ENCODE data around the gene ZNF324. TPM values are rescaled to one million over a fixed set of nuclear protein-coding genes. Genes with fewer than 3 reads are reported as not detected.
"Not testable (repeated sequence)": the region's sequence is repeated elsewhere in the genome, so short reads cannot be mapped to it uniquely, and the experiment has no call there.

ZNF324 gene
- total RNA-seq, 2 donors from 2014 or later: 15.2 to 15.5 TPM

- Mint-ChIP-seq H3K27me3 (no peaks in the 10 kb centered on the region), H3K4me3 (peak overlapping the region; percentile 88), H3K36me3 (no peaks in the 10 kb centered on the region), H3K9me3 (no peaks in the 10 kb centered on the region), H3K4me1 (ENCODE audit: low read depth in 2 of 2) (peaks cover 11 to 13% of the 10 kb centered on the region in 2 donors), H3K27ac (peak overlapping the region; percentile 84 to 89)
- no peak for ATAC-seq
- no peak for DNase-seq (ENCODE audit: low spot score)
Measured at GRCh38 chr19:58476498-58477015, 9.7 kb downstream of the ZNF324 start.

- DNase-seq (ENCODE audit: low spot score): no peak
- Mint-ChIP-seq H3K27me3 (no peaks in the 10 kb centered on the region), H3K4me3 (peak overlapping the region; percentile 88), H3K36me3 (no peaks in the 10 kb centered on the region), H3K9me3 (no peaks in the 10 kb centered on the region), H3K27ac (peak overlapping the region; percentile 84 to 89), H3K4me1 (ENCODE audit: low read depth in 2 of 2) (peaks cover 11 to 13% of the 10 kb centered on the region in 2 donors)
- no peak for ATAC-seq
Measured at GRCh38 chr19:58477130-58477529, 10.2 kb downstream of the ZNF324 start.

GRCh38 chr19:58477871-58478270 is 11.0 kb downstream of the ZNF324 start:
- ATAC-seq (no peak), DNase-seq (ENCODE audit: low spot score) (no peak)
- Mint-ChIP-seq H3K4me3 (no peak overlapping the region), H3K36me3 (no peaks in the 10 kb centered on the region), H3K27ac (peak overlapping the region in 1 of 2 donors; percentile 84), H3K9me3 (no peaks in the 10 kb centered on the region), H3K4me1 (ENCODE audit: low read depth in 2 of 2) (peaks cover 11 to 13% of the 10 kb centered on the region in 2 donors), H3K27me3 (no peaks in the 10 kb centered on the region)

GRCh38 chr19:58479303-58479702 is 12.4 kb downstream of the ZNF324 start:
- Mint-ChIP-seq H3K4me3 (no peak overlapping the region), H3K27me3 (no peaks in the 10 kb centered on the region), H3K27ac (no peak overlapping the region), H3K4me1 (ENCODE audit: low read depth in 2 of 2) (peaks cover 11 to 13% of the 10 kb centered on the region in 2 donors), H3K36me3 (no peaks in the 10 kb centered on the region), H3K9me3 (no peaks in the 10 kb centered on the region)
- DNase-seq (ENCODE audit: low spot score) (no peak), ATAC-seq (no peak)

- H3K36me3 Mint-ChIP-seq: no peaks in the 10 kb centered on the region
- H3K4me1 Mint-ChIP-seq (ENCODE audit: low read depth in 2 of 2): peaks cover 9 to 11% of the 10 kb centered on the region in 2 donors
- ATAC-seq: no peak
- no peaks in the 10 kb centered on the region for H3K27me3 Mint-ChIP-seq
- no peak overlapping the region for H3K4me3 Mint-ChIP-seq
- no peak for DNase-seq (ENCODE audit: low spot score)
- no peaks in the 10 kb centered on the region for H3K9me3 Mint-ChIP-seq
- no peak overlapping the region for H3K27ac Mint-ChIP-seq
Measured at GRCh38 chr19:58479736-58480480, 13.0 kb downstream of the ZNF324 start.

GRCh38 chr19:58480481-58480830 is 13.6 kb downstream of the ZNF324 start:
- ATAC-seq (no peak), DNase-seq (ENCODE audit: low spot score) (no peak)
- no peaks in the 10 kb centered on the region for H3K27me3 Mint-ChIP-seq
- H3K27ac Mint-ChIP-seq: no peak overlapping the region
- H3K4me1 Mint-ChIP-seq (ENCODE audit: low read depth in 2 of 2): peaks cover 6 to 7% of the 10 kb centered on the region in 2 donors
- H3K4me3 Mint-ChIP-seq: no peak overlapping the region
- H3K36me3 Mint-ChIP-seq: no peaks in the 10 kb centered on the region
- H3K9me3 Mint-ChIP-seq: no peaks in the 10 kb centered on the region

GRCh38 chr19:58480831-58481230 is 14.0 kb downstream of the ZNF324 start:
- Mint-ChIP-seq H3K4me3 (no peak overlapping the region), H3K27me3 (no peaks in the 10 kb centered on the region), H3K27ac (no peak overlapping the region), H3K36me3 (no peaks in the 10 kb centered on the region), H3K4me1 (ENCODE audit: low read depth in 2 of 2) (peaks cover 6 to 7% of the 10 kb centered on the region in 2 donors), H3K9me3 (no peaks in the 10 kb centered on the region)
- no peak for ATAC-seq
- no peak for DNase-seq (ENCODE audit: low spot score)

- Mint-ChIP-seq H3K9me3 (no peaks in the 10 kb centered on the region), H3K27me3 (no peaks in the 10 kb centered on the region), H3K36me3 (no peaks in the 10 kb centered on the region), H3K27ac (no peak overlapping the region), H3K4me3 (no peak overlapping the region), H3K4me1 (ENCODE audit: low read depth in 2 of 2) (no peaks in the 10 kb centered on the region)
- DNase-seq (ENCODE audit: low spot score) (no peak), ATAC-seq (no peak)
Measured at GRCh38 chr19:58482372-58482771, 15.5 kb downstream of the ZNF324 start.

GRCh38 chr19:58483776-58484175 is 16.9 kb downstream of the ZNF324 start:
- H3K27ac Mint-ChIP-seq: no peak overlapping the region
- DNase-seq (ENCODE audit: low spot score) (no peak), ATAC-seq (no peak)
- H3K9me3 Mint-ChIP-seq: no peaks in the 10 kb centered on the region
- no peak overlapping the region for H3K4me3 Mint-ChIP-seq
- no peaks in the 10 kb centered on the region for H3K4me1 Mint-ChIP-seq (ENCODE audit: low read depth in 2 of 2)
- no peaks in the 10 kb centered on the region for H3K36me3 Mint-ChIP-seq
- no peaks in the 10 kb centered on the region for H3K27me3 Mint-ChIP-seq

GRCh38 chr19:58484349-58484748 is 17.5 kb downstream of the ZNF324 start:
- H3K27ac Mint-ChIP-seq; H3K4me3 Mint-ChIP-seq; H3K27me3 Mint-ChIP-seq; DNase-seq (ENCODE audit: low spot score); H3K9me3 Mint-ChIP-seq; ATAC-seq; H3K4me1 Mint-ChIP-seq (ENCODE audit: low read depth in 2 of 2); H3K36me3 Mint-ChIP-seq: not testable (repeated sequence)

GRCh38 chr19:58491393-58491792 is 24.5 kb downstream of the ZNF324 start:
- DNase-seq (ENCODE audit: low spot score): no peak
- Mint-ChIP-seq H3K9me3 (no peaks in the 10 kb centered on the region), H3K27ac (no peak overlapping the region), H3K36me3 (no peaks in the 10 kb centered on the region), H3K27me3 (no peaks in the 10 kb centered on the region), H3K4me1 (ENCODE audit: low read depth in 2 of 2) (peaks cover 0 to 6% of the 10 kb centered on the region in 2 donors), H3K4me3 (peak overlapping the region; percentile 25)
- no peak for ATAC-seq

- no peak overlapping the region for H3K27ac Mint-ChIP-seq
Measured at GRCh38 chr19:58492265-58492664, 25.4 kb downstream of the ZNF324 start.

GRCh38 chr19:58497634-58498170 is 30.8 kb downstream of the ZNF324 start:
- Mint-ChIP-seq H3K4me1 (ENCODE audit: low read depth in 2 of 2) (peaks cover 12 to 17% of the 10 kb centered on the region in 2 donors), H3K9me3 (peaks cover 6% of the 10 kb centered on the region), H3K27ac (no peak overlapping the region), H3K27me3 (no peaks in the 10 kb centered on the region), H3K36me3 (peaks cover 6% of the 10 kb centered on the region), H3K4me3 (peak overlapping the region; percentile 34)
- no peak for DNase-seq (ENCODE audit: low spot score)
- ATAC-seq: no peak

More at GRCh38 chr19:58492265-58492664, 25.4 kb downstream of the ZNF324 start:
- no peaks in the 10 kb centered on the region for H3K9me3 Mint-ChIP-seq
- ATAC-seq: no peak
- no peak for DNase-seq (ENCODE audit: low spot score)
- H3K36me3 Mint-ChIP-seq: no peaks in the 10 kb centered on the region
- no peak overlapping the region for H3K4me3 Mint-ChIP-seq
- H3K27me3 Mint-ChIP-seq: no peaks in the 10 kb centered on the region
- peaks cover 4 to 6% of the 10 kb centered on the region in 2 donors for H3K4me1 Mint-ChIP-seq (ENCODE audit: low read depth in 2 of 2)

- Mint-ChIP-seq H3K4me1 (ENCODE audit: low read depth in 2 of 2) (peaks cover 12 to 17% of the 10 kb centered on the region in 2 donors), H3K27me3 (no peaks in the 10 kb centered on the region), H3K27ac (peak overlapping the region; percentile 88 to 90), H3K9me3 (peaks cover 6% of the 10 kb centered on the region), H3K36me3 (peaks cover 6% of the 10 kb centered on the region), H3K4me3 (peak overlapping the region; percentile 96)
- DNase-seq (ENCODE audit: low spot score) (no peak), ATAC-seq (no peak)
Measured at GRCh38 chr19:58498316-58499020, 31.6 kb downstream of the ZNF324 start.
